ENCODE measurements around the gene PUM1.

PUM1 gene

GRCh38 chr1:30887485-30888315 is 177.8 kb downstream of the PUM1 start:
- no peak for DNase-seq

GRCh38 chr1:30886710-30887428 is 178.6 kb downstream of the PUM1 start:
- no peak for DNase-seq

- DNase-seq = no peak
Observed at GRCh38 chr1:30885570-30886522, 179.7 kb downstream of the PUM1 start.

- no peak for DNase-seq
Observed at GRCh38 chr1:30884723-30885122, 180.8 kb downstream of the PUM1 start.

GRCh38 chr1:30883389-30884172 is 181.9 kb downstream of the PUM1 start:
- DNase-seq = no peak

- no peak for DNase-seq
Observed at GRCh38 chr1:30882678-30883388, 182.7 kb downstream of the PUM1 start.
